ENCODE results near the gene SORT1. TPM values are rescaled to one million over a fixed set of nuclear protein-coding genes. Genes with fewer than 3 reads are reported as not detected.

The SORT1 gene
- total and polyA plus RNA-seq, 2 of the 8 experiments (the other 6 are each of a cell fraction or from before 2014, with no cell fraction given) = 18.7 to 69.6 TPM

DNA sequence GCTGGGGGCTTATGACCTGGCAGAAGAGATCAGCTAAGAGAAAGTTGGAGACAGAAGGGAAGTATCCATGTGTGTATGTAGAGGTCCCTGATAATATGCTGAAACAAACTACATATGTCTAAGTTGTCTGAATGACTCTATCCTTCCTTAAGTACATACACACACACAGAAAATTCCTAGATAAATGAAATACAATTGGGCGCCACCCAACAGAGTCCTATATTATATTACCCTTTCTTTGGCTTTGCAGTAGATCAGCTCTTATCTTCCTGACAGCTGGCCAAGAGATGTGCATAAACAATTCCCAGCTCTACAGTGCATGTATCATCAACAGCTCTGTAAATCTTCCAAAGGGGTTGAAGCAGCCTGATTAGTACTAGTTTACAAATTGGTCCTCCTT, 40.1 kb downstream of the SORT1 start (continued):
- TF ChIP-seq SRF (IDR thresholded peaks at IDR 0.05; ENCODE audit: low read depth, low read length) (no peak), CHD1 (IDR thresholded peaks at IDR 0.05; ENCODE audit: low read depth, low read length) (no peak), TCF12 (IDR thresholded peaks at IDR 0.05; ENCODE audit: low read depth, low read length) (no peak), KDM4A (IDR thresholded peaks at IDR 0.05; ENCODE audit: low read depth, low read length, severe bottlenecking) (no peak), CEBPB (IDR thresholded peaks at IDR 0.05; ENCODE audit: low read depth, low read length) (no peak), CBX8 (IDR thresholded peaks at IDR 0.05; ENCODE audit: borderline replicate concordance, low read depth, low read length) (no peak)
